ENCODE results near the gene USP28. TPM values are rescaled to one million over a fixed set of nuclear protein-coding genes. Genes with fewer than 3 reads are reported as not detected.

The USP28 gene
- total RNA-seq, 1 donor from 2014 or later, result 14.2 TPM

GRCh38 chr11:113782134-113782533 is 93.2 kb downstream of the USP28 start:
- no peaks in the 10 kb centered on the region for H3K9me3 Mint-ChIP-seq
- H4K20me1 ChIP-seq (ENCODE audit: low read depth), result no peaks in the 10 kb centered on the region
- DNase-seq (ENCODE audit: low spot score), result no peak
- H2AFZ ChIP-seq (replicated peaks), result no peak overlapping the region
- H3K27me3 ChIP-seq, result no peaks in the 10 kb centered on the region
- H3K4me3 Mint-ChIP-seq, result no peak overlapping the region
- H3K4me1 ChIP-seq, result no peaks in the 10 kb centered on the region
- no peaks in the 10 kb centered on the region for H3K79me2 ChIP-seq (ENCODE audit: low read depth)
- peaks cover 9% of the 10 kb centered on the region for H3K27me3 Mint-ChIP-seq (ENCODE audit: insufficient read depth, low read depth)
- H3F3A ChIP-seq (ENCODE audit: low read depth), result no peaks in the 10 kb centered on the region
- no peaks in the 10 kb centered on the region for H3K36me3 ChIP-seq
- no peak overlapping the region for H3K4me2 ChIP-seq
- H3K4me1 Mint-ChIP-seq, result no peaks in the 10 kb centered on the region
- H3K4me3 ChIP-seq, result no peak overlapping the region
- no peaks in the 10 kb centered on the region for H3K36me3 Mint-ChIP-seq
- no peak overlapping the region for H3K9ac ChIP-seq
- H3K9me3 ChIP-seq (ENCODE audit: low read depth), result no peaks in the 10 kb centered on the region
- H3K27ac ChIP-seq, result no peak overlapping the region
- TF ChIP-seq EZH2phosphoT487 (IDR thresholded peaks at IDR 0.05) (no peak), CTCF (IDR thresholded peaks at IDR 0.05) (no peak), EZH2 (IDR thresholded peaks at IDR 0.05) (no peak)
- H3K27ac Mint-ChIP-seq, result no peak overlapping the region

- Mint-ChIP-seq H3K4me3 (no peak overlapping the region), H3K4me1 (no peaks in the 10 kb centered on the region), H3K27ac (no peak overlapping the region), H3K9me3 (no peaks in the 10 kb centered on the region), H3K36me3 (no peaks in the 10 kb centered on the region), H3K27me3 (ENCODE audit: insufficient read depth, low read depth) (peaks cover 9% of the 10 kb centered on the region)
- no peaks in the 10 kb centered on the region for H3K36me3 ChIP-seq
- no peak overlapping the region for H2AFZ ChIP-seq (replicated peaks)
- no peak overlapping the region for H3K4me3 ChIP-seq
- H3K27ac ChIP-seq, result no peak overlapping the region
- no peaks in the 10 kb centered on the region for H3F3A ChIP-seq (ENCODE audit: low read depth)
- H3K9ac ChIP-seq, result no peak overlapping the region
- no peaks in the 10 kb centered on the region for H3K79me2 ChIP-seq (ENCODE audit: low read depth)
- no peak overlapping the region for H3K4me2 ChIP-seq
- no peaks in the 10 kb centered on the region for H4K20me1 ChIP-seq (ENCODE audit: low read depth)
- H3K27me3 ChIP-seq, result no peaks in the 10 kb centered on the region
- DNase-seq (ENCODE audit: low spot score), result no peak
- TF ChIP-seq EZH2 (IDR thresholded peaks at IDR 0.05) (no peak), EZH2phosphoT487 (IDR thresholded peaks at IDR 0.05) (no peak), CTCF (IDR thresholded peaks at IDR 0.05) (no peak)
- H3K4me1 ChIP-seq, result no peaks in the 10 kb centered on the region
- no peaks in the 10 kb centered on the region for H3K9me3 ChIP-seq (ENCODE audit: low read depth)
Observed at GRCh38 chr11:113781682-113782081, 93.7 kb downstream of the USP28 start.

- no peak for DNase-seq (ENCODE audit: low spot score)
- peaks cover 9% of the 10 kb centered on the region for H3K27me3 Mint-ChIP-seq (ENCODE audit: insufficient read depth, low read depth)
- H3K9ac ChIP-seq, result no peak within 1 kb of the TSS
- no peaks in the 10 kb centered on the region for H3K79me2 ChIP-seq (ENCODE audit: low read depth)
- no peak within 1 kb of the TSS for H3K4me2 ChIP-seq
- no peaks in the 10 kb centered on the region for H4K20me1 ChIP-seq (ENCODE audit: low read depth)
- no peak within 1 kb of the TSS for H3K27ac ChIP-seq
- H3K9me3 ChIP-seq (ENCODE audit: low read depth), result no peaks in the 10 kb centered on the region
- H3K36me3 Mint-ChIP-seq, result no peaks in the 10 kb centered on the region
- no peak within 1 kb of the TSS for H3K4me3 Mint-ChIP-seq
- TF ChIP-seq CTCF (IDR thresholded peaks at IDR 0.05) (no peak), EZH2 (IDR thresholded peaks at IDR 0.05) (no peak)
- H2AFZ ChIP-seq (replicated peaks), result no peak within 1 kb of the TSS
- no peak within 1 kb of the TSS for H3K4me3 ChIP-seq
- peaks cover 16% of the 10 kb centered on the region for H3K27me3 ChIP-seq
- no peaks in the 10 kb centered on the region for H3K36me3 ChIP-seq
- no peaks in the 10 kb centered on the region for H3K9me3 Mint-ChIP-seq
- no peaks in the 10 kb centered on the region for H3F3A ChIP-seq (ENCODE audit: low read depth)
- no peaks in the 10 kb centered on the region for H3K4me1 Mint-ChIP-seq
- H3K4me1 ChIP-seq, result no peaks in the 10 kb centered on the region
- no peak within 1 kb of the TSS for H3K27ac Mint-ChIP-seq
Observed at GRCh38 chr11:113779496-113779895, 95.9 kb downstream of the USP28 start, which contains the start of gene CLDN25. Gene CLDN25, plus strand, starts transcription at chr11:113779796. Its CDS starts 0 bp downstream, at chr11:113779796.
